GM12878 (cell line): ENCODE data around the gene TOMM40L. TPM values are rescaled to one million over a fixed set of nuclear protein-coding genes. Genes with fewer than 3 reads are reported as not detected.

Experiments
- CTCF ChIP-seq, 3 experiments: IDR thresholded peaks in 2 of 3; conservative IDR thresholded peaks in 1 of 3; 2 replicates each; pipeline ENCODE4 v1.5.1; 2011; ENCODE audit warnings: low read depth in 3 of 3, low read length in 3 of 3, mild to moderate bottlenecking in 3 of 3, control low read depth in 2 of 3, moderate library complexity in 2 of 3, inconsistent platforms in 1 of 3, mixed read lengths in 1 of 3; ENCODE audit not compliant: control insufficient read depth in 2 of 3, insufficient read depth in 1 of 3; ENCODE audit errors: extremely low read depth in 1 of 3
- CUX1 ChIP-seq: IDR thresholded peaks from 2 replicates; pipeline ENCODE4 v1.6.1; 2012; ENCODE audit warnings: improper control_type of control experiment, low read depth, low read length; ENCODE audit not compliant: insufficient replicate concordance
- ESRRA ChIP-seq: IDR thresholded peaks from 2 replicates; pipeline ENCODE4 v1.6.1; 2012; ENCODE audit warnings: mild to moderate bottlenecking, low read length, improper control_type of control experiment
- HDAC2 ChIP-seq: fragments of 200-600 bp; sonication (generic); IDR thresholded peaks from 2 replicates; pipeline ENCODE4 v1.6.1; 2017
- MEF2A ChIP-seq: IDR thresholded peaks from 2 replicates; pipeline ENCODE4 v1.6.1; 2011; ENCODE audit warnings: low read depth, mild to moderate bottlenecking, low read length, moderate library complexity; ENCODE audit not compliant: insufficient read depth
- MLLT1 ChIP-seq: fragments of 450-650 bp; IDR thresholded peaks from 2 replicates; pipeline ENCODE4 v1.6.1; 2016; ENCODE audit warnings: mild to moderate bottlenecking
- MXI1 ChIP-seq: fragments of 150-350 bp; IDR thresholded peaks from 2 replicates; pipeline ENCODE4 v1.6.1; 2011; ENCODE audit warnings: low read depth, mild to moderate bottlenecking, inconsistent platforms, low read length, improper control_type of control experiment
- MYB ChIP-seq: fragments of 150-350 bp; IDR thresholded peaks from 2 replicates; pipeline ENCODE4 v1.6.1; 2014; ENCODE audit warnings: mild to moderate bottlenecking, low read depth, low read length, borderline replicate concordance
- PAX5 ChIP-seq: IDR thresholded peaks from 2 replicates; pipeline ENCODE4 v1.6.1; 2011; ENCODE audit warnings: low read depth, low read length, borderline replicate concordance
- SIX5 ChIP-seq: IDR thresholded peaks from 2 replicates; pipeline ENCODE4 v1.6.1; 2011; ENCODE audit warnings: mild to moderate bottlenecking, low read depth, low read length, moderate library complexity; ENCODE audit not compliant: severe bottlenecking
- SMC3 ChIP-seq: IDR thresholded peaks from 2 replicates; pipeline ENCODE4 v1.6.1; 2011; ENCODE audit warnings: low read length, improper control_type of control experiment, borderline replicate concordance
- ZBTB33 ChIP-seq: fragments of 450-650 bp; IDR thresholded peaks from 2 replicates; pipeline ENCODE4 v1.6.1; 2017; ENCODE audit warnings: mild to moderate bottlenecking
- ZNF217 ChIP-seq: fragments of 450-650 bp; IDR thresholded peaks from 2 replicates; pipeline ENCODE4 v1.6.1; 2017; ENCODE audit warnings: antibody characterized with exemption, mild to moderate bottlenecking
- ZNF622 ChIP-seq: fragments of 450-650 bp; IDR thresholded peaks from 2 replicates; pipeline ENCODE4 v1.6.1; 2017; ENCODE audit warnings: mild to moderate bottlenecking, inconsistent platforms
- ZZZ3 ChIP-seq: IDR thresholded peaks from 2 replicates; pipeline ENCODE4 v1.6.1; 2011; ENCODE audit warnings: low read depth; ENCODE audit not compliant: control insufficient read depth, insufficient read length
- polyA plus RNA-seq, 11 experiments: library from polyadenylated mRNA; depleted of rRNA in 4 of 11; unstranded in 6 of 11; stranded (reverse) in 5 of 11; fragments of >200 nt; fragmentation: Nextera tagmentation in 4 of 11; fragmentation: Illumina TruSeq in 1 of 11; extraction: Ambion mirVana in 4 of 11; extraction: Trizol in 1 of 11; gene quantifications; 1 replicate in 1 of 11; 2 replicates in 10 of 11; pipeline versions ENCODE4 v1.2.1 to v1.2.3, GENCODE V29; 2011 to 2016; ENCODE audit warnings: inconsistent platforms in 2 of 11, missing spikeins in 2 of 11, low read depth in 1 of 11
- total RNA-seq, 4 experiments: library from RNA; depleted of rRNA in 3 of 4; stranded (reverse); fragments of >200 nt in 3 of 4; fragmentation: Illumina TruSeq in 1 of 4; extraction: Trizol in 1 of 4; gene quantifications; 2 replicates each; pipeline versions ENCODE4 v1.2.1 to v1.2.3, GENCODE V29; 2013 to 2021

TOMM40L gene
- total and polyA plus RNA-seq, 10 of the 15 experiments (the other 5 are each of a cell fraction or from before 2014, with no cell fraction given), result 5.9 to 21.6 (median 15.7) TPM

- TF ChIP-seq CUX1 (no peak), SIX5 (no peak), MYB (no peak), MEF2A (peak; percentile 86), CTCF (IDR thresholded peaks at IDR 0.05 in 2 of 3, conservative IDR thresholded peaks at IDR 0.05 in 1 of 3; ENCODE audit: control insufficient read depth in 2 of 3, extremely low read depth in 1 of 3, insufficient read depth in 1 of 3, low read depth in 3 of 3, low read length in 3 of 3) (peak; percentile 79 to 87 (median 84)), PAX5 (no peak), SMC3 (peak; percentile 89; the same call in 1 of the 2 replicates), ZNF217 (no peak), ZNF622 (no peak), HDAC2 (no peak), ZBTB33 (no peak), ESRRA (peak; percentile 64; the same call in 1 of the 2 replicates), MXI1 (no peak), MLLT1 (no peak), ZZZ3 (no peak)
Measured at GRCh38 chr1:161227196-161227871, 1.5 kb downstream of the TOMM40L start (continued).
